ENCODE data around the gene SHKBP1. TPM values are rescaled to one million over a fixed set of nuclear protein-coding genes. Genes with fewer than 3 reads are reported as not detected.

The SHKBP1 gene
- total and polyA plus RNA-seq, 2 of the 13 experiments (the other 11 are each of a cell fraction or from before 2014, with no cell fraction given): 16.2 to 17.4 TPM

GRCh38 chr19:40603389-40604170, 26.9 kb downstream of the SHKBP1 start (continued):
- TF ChIP-seq SNRNP70 (IDR thresholded peaks at IDR 0.05; ENCODE audit: low read depth, low read length) (no peak), MEIS1 (CRISPR knock-in tag; IDR thresholded peaks at IDR 0.05; ENCODE audit: borderline replicate concordance) (peak; percentile 55; the same call in 1 of the 2 replicates), MAFK (conservative IDR thresholded peaks at IDR 0.05 in 1 of 2, IDR thresholded peaks at IDR 0.05 in 1 of 2; ENCODE audit: low read length in 2 of 2) (no peak), HNF4A (CRISPR knock-in tag; IDR thresholded peaks at IDR 0.05) (peak; percentile 97), ZNF432 (CRISPR knock-in tag; IDR thresholded peaks at IDR 0.05; ENCODE audit: borderline replicate concordance) (no peak), NPAS2 (CRISPR knock-in tag; IDR thresholded peaks at IDR 0.05; ENCODE audit: borderline replicate concordance) (no peak), ZSCAN29 (CRISPR knock-in tag; conservative IDR thresholded peaks at IDR 0.05) (0 out of 2 replicates have a peak, but pooled peaks have one; percentile 52), ETV6 (CRISPR knock-in tag; conservative IDR thresholded peaks at IDR 0.05) (0 out of 2 replicates have a peak, but pooled peaks have one; percentile 60), MAFF (IDR thresholded peaks at IDR 0.05; ENCODE audit: low read depth, low read length) (no peak), CSRNP2 (CRISPR knock-in tag; conservative IDR thresholded peaks at IDR 0.05; ENCODE audit: low read depth) (no peak), CHD2 (IDR thresholded peaks at IDR 0.05; ENCODE audit: low read depth, low read length) (no peak), REXO4 (CRISPR knock-in tag; IDR thresholded peaks at IDR 0.05; ENCODE audit: borderline replicate concordance) (no peak; the same call in 1 of the 2 replicates), HCFC1 (IDR thresholded peaks at IDR 0.05; ENCODE audit: low read depth, low read length) (no peak), ZSCAN25 (CRISPR knock-in tag; IDR thresholded peaks at IDR 0.05) (peak; percentile 90), ZNF18 (CRISPR knock-in tag; IDR thresholded peaks at IDR 0.05; ENCODE audit: insufficient replicate concordance) (no peak), ZKSCAN1 (IDR thresholded peaks at IDR 0.05; ENCODE audit: low read length) (no peak), SRF (IDR thresholded peaks at IDR 0.05; ENCODE audit: low read depth, low read length) (no peak), ZNF570 (CRISPR knock-in tag; IDR thresholded peaks at IDR 0.05; ENCODE audit: borderline replicate concordance) (no peak)
- TF ChIP-seq, protein P1, sequence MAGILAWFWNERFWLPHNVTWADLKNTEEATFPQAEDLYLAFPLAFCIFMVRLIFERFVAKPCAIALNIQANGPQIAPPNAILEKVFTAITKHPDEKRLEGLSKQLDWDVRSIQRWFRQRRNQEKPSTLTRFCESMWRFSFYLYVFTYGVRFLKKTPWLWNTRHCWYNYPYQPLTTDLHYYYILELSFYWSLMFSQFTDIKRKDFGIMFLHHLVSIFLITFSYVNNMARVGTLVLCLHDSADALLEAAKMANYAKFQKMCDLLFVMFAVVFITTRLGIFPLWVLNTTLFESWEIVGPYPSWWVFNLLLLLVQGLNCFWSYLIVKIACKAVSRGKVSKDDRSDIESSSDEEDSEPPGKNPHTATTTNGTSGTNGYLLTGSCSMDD (CRISPR knock-in tag; IDR thresholded peaks at IDR 0.05): no peak
- TF ChIP-seq, protein P2, sequence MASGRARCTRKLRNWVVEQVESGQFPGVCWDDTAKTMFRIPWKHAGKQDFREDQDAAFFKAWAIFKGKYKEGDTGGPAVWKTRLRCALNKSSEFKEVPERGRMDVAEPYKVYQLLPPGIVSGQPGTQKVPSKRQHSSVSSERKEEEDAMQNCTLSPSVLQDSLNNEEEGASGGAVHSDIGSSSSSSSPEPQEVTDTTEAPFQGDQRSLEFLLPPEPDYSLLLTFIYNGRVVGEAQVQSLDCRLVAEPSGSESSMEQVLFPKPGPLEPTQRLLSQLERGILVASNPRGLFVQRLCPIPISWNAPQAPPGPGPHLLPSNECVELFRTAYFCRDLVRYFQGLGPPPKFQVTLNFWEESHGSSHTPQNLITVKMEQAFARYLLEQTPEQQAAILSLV (CRISPR knock-in tag; IDR thresholded peaks at IDR 0.05; ENCODE audit: borderline replicate concordance): no peak; the same call in 1 of the 2 replicates
- TF ChIP-seq, protein P3, sequence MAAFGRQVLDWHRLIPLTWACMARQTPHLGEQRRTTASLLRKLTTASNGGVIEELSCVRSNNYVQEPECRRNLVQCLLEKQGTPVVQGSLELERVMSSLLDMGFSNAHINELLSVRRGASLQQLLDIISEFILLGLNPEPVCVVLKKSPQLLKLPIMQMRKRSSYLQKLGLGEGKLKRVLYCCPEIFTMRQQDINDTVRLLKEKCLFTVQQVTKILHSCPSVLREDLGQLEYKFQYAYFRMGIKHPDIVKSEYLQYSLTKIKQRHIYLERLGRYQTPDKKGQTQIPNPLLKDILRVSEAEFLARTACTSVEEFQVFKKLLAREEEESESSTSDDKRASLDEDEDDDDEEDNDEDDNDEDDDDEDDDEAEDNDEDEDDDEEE (CRISPR knock-in tag; IDR thresholded peaks at IDR 0.05): no peak
